ENCODE measurements around the gene ERICH4. TPM values are rescaled to one million over a fixed set of nuclear protein-coding genes. Genes with fewer than 3 reads are reported as not detected.

ERICH4 gene
- total RNA-seq, 6 experiments from 2014 or later, result not detected

GRCh38 chr19:41411100-41411967 lies 31.6 kb upstream of the ERICH4 start:
- Mint-ChIP-seq H3K4me1 (ENCODE audit: low read depth) (peaks cover 8% of the 10 kb centered on the region), H3K27me3 (ENCODE audit: insufficient read depth) (peaks cover 2% of the 10 kb centered on the region; the same call in 1 of the 2 replicates), H3K36me3 (ENCODE audit: low read depth) (peaks cover 13% of the 10 kb centered on the region; the same call in 1 of the 2 replicates), H3K9me3 (no peaks in the 10 kb centered on the region), H3K27ac (no peak overlapping the region), H3K4me3 (no peak overlapping the region)
- TF ChIP-seq CTCF (IDR thresholded peaks at IDR 0.05), result no peak
- no peak for DNase-seq

- Mint-ChIP-seq H3K27me3 (ENCODE audit: insufficient read depth) (peaks cover 2% of the 10 kb centered on the region; the same call in 1 of the 2 replicates), H3K27ac (no peak overlapping the region), H3K4me1 (ENCODE audit: low read depth) (peaks cover 8% of the 10 kb centered on the region), H3K9me3 (no peaks in the 10 kb centered on the region), H3K4me3 (no peak overlapping the region), H3K36me3 (ENCODE audit: low read depth) (peaks cover 13% of the 10 kb centered on the region; the same call in 1 of the 2 replicates)
- no peak for DNase-seq
- TF ChIP-seq CTCF (IDR thresholded peaks at IDR 0.05), result no peak
Observed at GRCh38 chr19:41411968-41412265, 31.0 kb upstream of the ERICH4 start.

- H3K4me1 Mint-ChIP-seq (ENCODE audit: low read depth), result peaks cover 8% of the 10 kb centered on the region
- no peak overlapping the region for H3K4me3 Mint-ChIP-seq
Observed at GRCh38 chr19:41412953-41413352, 30.0 kb upstream of the ERICH4 start.

GRCh38 chr19:41413947-41414346 lies 29.0 kb upstream of the ERICH4 start:
- H3K9me3 Mint-ChIP-seq, result no peaks in the 10 kb centered on the region
- no peak for TF ChIP-seq CTCF (IDR thresholded peaks at IDR 0.05)
- no peak for DNase-seq
- no peak overlapping the region for H3K4me3 Mint-ChIP-seq
- H3K27me3 Mint-ChIP-seq (ENCODE audit: insufficient read depth), result peaks cover 3% of the 10 kb centered on the region
- H3K4me1 Mint-ChIP-seq (ENCODE audit: low read depth), result peaks cover 7% of the 10 kb centered on the region
- H3K36me3 Mint-ChIP-seq (ENCODE audit: low read depth), result peaks cover 14% of the 10 kb centered on the region
- no peak overlapping the region for H3K27ac Mint-ChIP-seq

More at GRCh38 chr19:41412953-41413352, 30.0 kb upstream of the ERICH4 start:
- Mint-ChIP-seq H3K9me3 (no peaks in the 10 kb centered on the region), H3K27ac (no peak overlapping the region), H3K27me3 (ENCODE audit: insufficient read depth) (peaks cover 2% of the 10 kb centered on the region; the same call in 1 of the 2 replicates), H3K36me3 (ENCODE audit: low read depth) (peaks cover 13% of the 10 kb centered on the region; the same call in 1 of the 2 replicates)
- TF ChIP-seq CTCF (IDR thresholded peaks at IDR 0.05), result no peak
- DNase-seq, result no peak

GRCh38 chr19:41414461-41414860 lies 28.5 kb upstream of the ERICH4 start:
- Mint-ChIP-seq H3K36me3 (ENCODE audit: low read depth) (peaks cover 18% of the 10 kb centered on the region), H3K27me3 (ENCODE audit: insufficient read depth) (peaks cover 4% of the 10 kb centered on the region), H3K9me3 (no peaks in the 10 kb centered on the region), H3K4me3 (no peak overlapping the region), H3K4me1 (ENCODE audit: low read depth) (peaks cover 2% of the 10 kb centered on the region), H3K27ac (no peak overlapping the region)
- no peak for DNase-seq
- no peak for TF ChIP-seq CTCF (IDR thresholded peaks at IDR 0.05)

Data from HFFc6 (cell line).